Uterus (tissue), 2 donors: ENCODE results near the gene NFU1.

ENCODE experiments used
- POLR2A ChIP-seq, 2 donors: fragments of 450-650 bp; IDR thresholded peaks; one replicate each; pipeline ENCODE4 v1.6.1; 2016; ENCODE audit warnings: antibody characterized with exemption in 2 of 2, mild to moderate bottlenecking in 1 of 2, moderate library complexity in 1 of 2
- TF ChIP-seq, protein P1 (sequence below), 4 experiments: fragments of 200-600 bp in 2 of 4; fragments of 450-650 bp in 2 of 4; sonication (generic) in 2 of 4; IDR thresholded peaks; one replicate each; pipeline ENCODE4 v1.5.1; 2016 to 2019; ENCODE audit warnings: antibody characterized with exemption in 4 of 4, mild to moderate bottlenecking in 2 of 4, moderate library complexity in 1 of 4

DNA sequence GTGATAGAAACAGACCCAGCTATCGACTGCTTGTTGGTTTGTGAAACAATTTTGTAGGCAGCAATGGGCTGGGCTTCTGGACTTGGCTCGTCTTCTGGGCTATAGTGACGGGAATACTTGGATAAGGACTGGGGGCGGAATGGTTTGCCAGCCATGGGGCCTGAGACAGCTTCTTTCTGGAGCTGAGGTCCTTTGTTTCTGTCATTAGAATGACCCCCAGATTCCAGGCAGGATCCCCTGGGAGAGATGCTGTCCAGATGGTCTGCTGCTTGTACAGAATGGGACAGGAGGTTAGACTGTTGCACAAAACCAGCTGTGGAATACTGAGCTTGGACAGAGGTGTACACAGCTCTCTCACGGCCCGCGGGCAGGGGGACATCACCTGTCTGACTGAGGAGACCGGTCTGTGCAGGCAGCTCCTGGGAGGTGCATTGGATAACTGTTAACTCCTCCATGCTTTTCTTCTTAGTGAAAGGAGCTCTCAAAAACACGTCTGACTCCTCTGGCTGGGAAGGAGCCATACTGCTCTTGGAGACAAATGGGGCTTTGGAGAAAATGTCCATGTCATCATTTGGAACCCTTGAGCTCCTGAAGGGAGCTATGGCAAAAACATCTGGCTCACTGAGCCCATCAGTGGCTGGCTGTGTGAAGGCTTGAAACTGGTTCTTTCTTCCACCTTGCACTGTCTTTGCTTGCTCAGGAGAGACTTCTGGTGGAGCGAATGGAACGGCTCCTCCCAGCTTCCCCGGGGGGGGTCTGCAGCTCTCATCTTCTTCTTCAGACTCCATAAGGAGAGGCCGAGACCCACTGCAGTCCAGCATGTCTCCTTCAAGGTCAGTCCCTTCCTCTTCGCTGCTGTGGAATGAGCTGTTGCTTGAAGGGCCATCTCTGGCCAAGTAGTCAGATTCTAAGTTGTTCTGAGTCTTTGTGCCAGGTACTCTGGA, 28.6 kb upstream of the NFU1 start:
- TF ChIP-seq, protein P1, sequence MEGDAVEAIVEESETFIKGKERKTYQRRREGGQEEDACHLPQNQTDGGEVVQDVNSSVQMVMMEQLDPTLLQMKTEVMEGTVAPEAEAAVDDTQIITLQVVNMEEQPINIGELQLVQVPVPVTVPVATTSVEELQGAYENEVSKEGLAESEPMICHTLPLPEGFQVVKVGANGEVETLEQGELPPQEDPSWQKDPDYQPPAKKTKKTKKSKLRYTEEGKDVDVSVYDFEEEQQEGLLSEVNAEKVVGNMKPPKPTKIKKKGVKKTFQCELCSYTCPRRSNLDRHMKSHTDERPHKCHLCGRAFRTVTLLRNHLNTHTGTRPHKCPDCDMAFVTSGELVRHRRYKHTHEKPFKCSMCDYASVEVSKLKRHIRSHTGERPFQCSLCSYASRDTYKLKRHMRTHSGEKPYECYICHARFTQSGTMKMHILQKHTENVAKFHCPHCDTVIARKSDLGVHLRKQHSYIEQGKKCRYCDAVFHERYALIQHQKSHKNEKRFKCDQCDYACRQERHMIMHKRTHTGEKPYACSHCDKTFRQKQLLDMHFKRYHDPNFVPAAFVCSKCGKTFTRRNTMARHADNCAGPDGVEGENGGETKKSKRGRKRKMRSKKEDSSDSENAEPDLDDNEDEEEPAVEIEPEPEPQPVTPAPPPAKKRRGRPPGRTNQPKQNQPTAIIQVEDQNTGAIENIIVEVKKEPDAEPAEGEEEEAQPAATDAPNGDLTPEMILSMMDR (IDR thresholded peaks at IDR 0.05), result no peak
- TF ChIP-seq POLR2A (IDR thresholded peaks at IDR 0.05), result no peak
